HL-60 (cell line): ENCODE measurements around the gene SLC25A25.

Experiments used
- DNase-seq, 2 experiments: peaks; one replicate each; pipeline ENCODE4 v3.0.0-alpha.2; 2010 to 2020; ENCODE audit warnings: low read depth in 1 of 2, low spot score in 1 of 2
- H3K27ac ChIP-seq: fragments of 250-450 bp; sonication (Bioruptor Pico); replicated peaks from 2 replicates; pipeline ENCODE4 v1.5.1; 2020; ENCODE audit warnings: mild to moderate bottlenecking, moderate library complexity
- H3K27me3 ChIP-seq: fragments of 250-450 bp; sonication (Bioruptor Pico); 2 replicates; pipeline ENCODE4 v1.5.1; 2021; ENCODE audit warnings: mild to moderate bottlenecking, moderate library complexity; ENCODE audit not compliant: insufficient read depth, poor library complexity, severe bottlenecking
- H3K4me3 ChIP-seq: replicated peaks from 2 replicates; pipeline ENCODE4 v1.5.1; 2011; ENCODE audit warnings: mild to moderate bottlenecking, control low read depth, low read length; ENCODE audit not compliant: insufficient read depth
- CTCF ChIP-seq: IDR thresholded peaks from one replicate; pipeline ENCODE4 v1.5.1; 2011; ENCODE audit warnings: low read length, control low read depth, inconsistent platforms; ENCODE audit not compliant: insufficient read depth
- GABPA ChIP-seq: IDR thresholded peaks from 2 replicates; pipeline ENCODE4 v1.6.1; 2012; ENCODE audit warnings: low read depth
- POLR2AphosphoS5 ChIP-seq: IDR thresholded peaks from 2 replicates; pipeline ENCODE4 v1.6.1; 2012; ENCODE audit warnings: low read depth
- REST ChIP-seq: IDR thresholded peaks from 2 replicates; pipeline ENCODE4 v1.6.1; 2012; ENCODE audit warnings: low read depth; ENCODE audit not compliant: insufficient replicate concordance
- SPI1 ChIP-seq: IDR thresholded peaks from 2 replicates; pipeline ENCODE4 v1.6.1; 2012; ENCODE audit warnings: low read depth, mild to moderate bottlenecking, borderline replicate concordance

SLC25A25 gene

GRCh38 chr9:128091571-128091970 lies 23.5 kb downstream of the SLC25A25 start:
- no peak for DNase-seq
- TF ChIP-seq REST (no peak), CTCF (no peak), POLR2AphosphoS5 (no peak), SPI1 (no peak), GABPA (no peak)
- Histone ChIP-seq H3K27me3 (no peaks in the 10 kb centered on the region), H3K4me3 (no peak overlapping the region), H3K27ac (no peak overlapping the region)

GRCh38 chr9:128092199-128092977 lies 24.4 kb downstream of the SLC25A25 start:
- TF ChIP-seq SPI1 = no peak
- no peak for TF ChIP-seq GABPA
- no peak for TF ChIP-seq POLR2AphosphoS5
- TF ChIP-seq REST = no peak
- TF ChIP-seq CTCF = no peak
- no peak overlapping the region for H3K4me3 ChIP-seq
- no peaks in the 10 kb centered on the region for H3K27me3 ChIP-seq
- no peak for DNase-seq
- no peak overlapping the region for H3K27ac ChIP-seq

GRCh38 chr9:128093011-128093410 lies 25.0 kb downstream of the SLC25A25 start:
- no peak overlapping the region for H3K27ac ChIP-seq
- no peak for DNase-seq
- no peak for TF ChIP-seq GABPA
- no peak for TF ChIP-seq POLR2AphosphoS5
- no peak for TF ChIP-seq CTCF
- no peak for TF ChIP-seq REST
- no peak for TF ChIP-seq SPI1
- no peak overlapping the region for H3K4me3 ChIP-seq
- no peaks in the 10 kb centered on the region for H3K27me3 ChIP-seq
